Suprapubic skin (tissue), 4 donors: ENCODE data around the gene PDIK1L. TPM values are rescaled to one million over a fixed set of nuclear protein-coding genes. Genes with fewer than 3 reads are reported as not detected.

ENCODE experiments used
- DNase-seq, 2 donors: peaks; one replicate each; pipeline ENCODE4 v3.0.0-alpha.2; 2019; ENCODE audit warnings: low spot score in 2 of 2
- H3K27ac ChIP-seq: fragments of 200-600 bp; sonication (generic); one replicate; pipeline ENCODE4 v1.5.1; 2019
- H3K27me3 ChIP-seq: fragments of 200-600 bp; sonication (generic); one replicate; pipeline ENCODE4 v1.5.1; 2019
- H3K36me3 ChIP-seq: fragments of 200-600 bp; sonication (generic); one replicate; pipeline ENCODE4 v1.5.1; 2019
- H3K4me1 ChIP-seq: fragments of 200-600 bp; sonication (generic); one replicate; pipeline ENCODE4 v1.5.1; 2019
- H3K4me3 ChIP-seq: fragments of 200-600 bp; sonication (generic); one replicate; pipeline ENCODE4 v1.5.1; 2019; ENCODE audit warnings: mild to moderate bottlenecking
- H3K9me3 ChIP-seq: fragments of 200-600 bp; sonication (generic); one replicate; pipeline ENCODE4 v1.5.1; 2019
- CTCF ChIP-seq, 2 donors: fragments of 200-600 bp in 1 of 2; fragments of 450-650 bp in 1 of 2; sonication (generic) in 1 of 2; IDR thresholded peaks; one replicate each; pipeline ENCODE4 v1.5.1; 2016 to 2019; ENCODE audit warnings: antibody characterized with exemption in 2 of 2, mild to moderate bottlenecking in 1 of 2, moderate library complexity in 1 of 2
- EP300 ChIP-seq: sonication (generic); formaldehyde crosslinking; IDR thresholded peaks from one replicate; pipeline ENCODE4 v1.6.1; 2017; ENCODE audit warnings: antibody characterized with exemption
- POLR2A ChIP-seq, 2 donors: fragments of 450-650 bp; IDR thresholded peaks; one replicate each; pipeline ENCODE4 v1.6.1; 2017; ENCODE audit warnings: antibody characterized with exemption in 2 of 2, mild to moderate bottlenecking in 2 of 2, moderate library complexity in 2 of 2
- POLR2AphosphoS5 ChIP-seq, 3 donors: sonication (generic); formaldehyde crosslinking; IDR thresholded peaks; one replicate each; pipeline ENCODE4 v1.6.1; 2017; ENCODE audit warnings: antibody characterized with exemption in 3 of 3
- WGBS: methylation state at CpG from one replicate; pipeline ENCODE4 v1.1.5; 2018; 5-methylcytosine and 5-hydroxymethylcytosine counted together
- total RNA-seq, 4 donors: library from RNA; depleted of rRNA; stranded (reverse); fragments of >200 nt; gene quantifications; one replicate each; pipeline ENCODE4 v1.1.0, GENCODE V29; 2016

Gene PDIK1L
- total RNA-seq, 4 donors from 2014 or later, result 9.1 to 14.1 (median 10.0) TPM

- no peak for DNase-seq
- Histone ChIP-seq H3K4me3 (no peak overlapping the region), H3K27ac (no peak overlapping the region), H3K9me3 (no peaks in the 10 kb centered on the region), H3K27me3 (no peaks in the 10 kb centered on the region), H3K36me3 (no peaks in the 10 kb centered on the region), H3K4me1 (peaks cover 33% of the 10 kb centered on the region)
- WGBS, result 93% methylated on average over 4 of the region's 4 CpGs
- no peak for TF ChIP-seq CTCF (IDR thresholded peaks at IDR 0.05)
- TF ChIP-seq POLR2A (IDR thresholded peaks at IDR 0.05), result no peak
- no peak for TF ChIP-seq POLR2AphosphoS5 (IDR thresholded peaks at IDR 0.05)
- TF ChIP-seq EP300, result no peak
These were observed 18.2 kb downstream of the PDIK1L start for GRCh38 chr1:26129778-26130177.

- no peak overlapping the region for H3K27ac ChIP-seq
- no peaks in the 10 kb centered on the region for H3K27me3 ChIP-seq
- peaks cover 25% of the 10 kb centered on the region for H3K4me1 ChIP-seq
- TF ChIP-seq POLR2AphosphoS5 (IDR thresholded peaks at IDR 0.05) (no peak), POLR2A (IDR thresholded peaks at IDR 0.05) (no peak), CTCF (IDR thresholded peaks at IDR 0.05) (no peak), EP300 (no peak)
- 89% methylated on average over 1 of the region's 1 CpG for WGBS
- no peaks in the 10 kb centered on the region for H3K9me3 ChIP-seq
- no peak overlapping the region for H3K4me3 ChIP-seq
- DNase-seq, result no peak
- no peaks in the 10 kb centered on the region for H3K36me3 ChIP-seq
These were observed 19.1 kb downstream of the PDIK1L start for GRCh38 chr1:26130695-26131094.

DNA sequence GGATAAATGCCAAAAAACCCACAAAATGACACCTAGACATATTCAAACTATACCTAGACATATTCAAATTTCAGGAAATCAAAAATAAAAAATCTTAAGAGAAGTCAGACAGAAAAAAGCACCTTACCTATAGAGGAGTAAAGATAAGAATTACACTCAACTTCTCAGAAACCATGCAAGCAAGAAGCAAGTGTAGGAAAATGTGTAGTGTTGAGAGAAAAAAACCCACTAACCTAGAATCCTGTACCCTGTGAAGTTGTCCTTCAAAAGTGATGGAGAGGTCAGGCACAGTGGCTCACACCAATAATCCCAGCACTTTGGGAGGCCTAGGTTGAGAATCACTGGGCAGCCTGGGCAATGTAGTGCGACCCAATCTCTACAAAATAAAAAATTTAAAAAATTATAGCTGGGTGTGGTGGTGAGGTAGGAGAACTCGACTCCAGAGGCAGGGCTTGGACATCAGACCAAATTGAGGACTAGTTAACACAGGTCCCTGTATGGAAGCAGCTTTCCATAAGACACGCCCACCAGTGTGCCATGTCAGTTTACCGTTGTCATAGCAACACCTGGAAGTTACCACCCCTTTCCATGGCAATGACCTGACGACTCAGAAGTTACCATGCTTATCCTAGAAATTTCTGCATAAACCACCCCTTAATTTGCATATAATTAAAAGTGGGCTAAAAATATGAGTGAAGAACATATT lies 20.7 kb downstream of the PDIK1L start:
- Histone ChIP-seq H3K36me3 (no peaks in the 10 kb centered on the region), H3K4me1 (peaks cover 10% of the 10 kb centered on the region), H3K9me3 (no peaks in the 10 kb centered on the region), H3K27ac (no peak overlapping the region), H3K4me3 (no peak overlapping the region), H3K27me3 (no peaks in the 10 kb centered on the region)
- no peak for TF ChIP-seq POLR2A (IDR thresholded peaks at IDR 0.05)
- TF ChIP-seq POLR2AphosphoS5 (IDR thresholded peaks at IDR 0.05), result no peak
- TF ChIP-seq EP300, result no peak
- no peak for DNase-seq
- WGBS, result 64% methylated on average over 5 of the region's 5 CpGs

GRCh38 chr1:26132834-26133167 lies 21.2 kb downstream of the PDIK1L start:
- peaks cover 5% of the 10 kb centered on the region for H3K4me1 ChIP-seq
- no peaks in the 10 kb centered on the region for H3K36me3 ChIP-seq
- H3K4me3 ChIP-seq, result no peak overlapping the region
- WGBS, result 90% methylated on average over 2 of the region's 2 CpGs
- DNase-seq, result no peak
- TF ChIP-seq CTCF (IDR thresholded peaks at IDR 0.05) (no peak), POLR2A (IDR thresholded peaks at IDR 0.05) (no peak), POLR2AphosphoS5 (IDR thresholded peaks at IDR 0.05) (no peak), EP300 (no peak)
- H3K27me3 ChIP-seq, result no peaks in the 10 kb centered on the region
- no peak overlapping the region for H3K27ac ChIP-seq
- no peaks in the 10 kb centered on the region for H3K9me3 ChIP-seq

DNA sequence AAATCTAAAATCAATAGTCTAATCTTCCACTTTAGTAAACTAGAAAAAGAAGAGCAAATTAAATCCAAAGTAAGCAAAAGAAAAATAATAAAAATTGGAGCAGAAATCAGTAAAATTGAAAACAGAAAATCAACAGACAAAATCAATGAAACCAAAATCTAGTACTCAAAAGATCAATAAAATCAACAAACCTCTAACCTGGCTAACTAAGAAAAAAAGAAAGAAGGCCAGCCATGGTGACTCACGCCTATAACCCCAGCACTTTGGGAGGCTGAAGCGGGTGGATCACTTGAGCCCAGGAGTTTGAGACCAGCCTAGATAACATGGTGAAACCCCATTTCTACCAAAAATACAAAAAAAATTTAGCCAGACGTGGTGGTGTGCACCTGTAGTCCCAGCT lies 22.8 kb downstream of the PDIK1L start:
- no peaks in the 10 kb centered on the region for H3K9me3 ChIP-seq
- no peaks in the 10 kb centered on the region for H3K27me3 ChIP-seq
- H3K4me3 ChIP-seq, result no peak overlapping the region
- H3K36me3 ChIP-seq, result no peaks in the 10 kb centered on the region
- WGBS, result 95% methylated on average over 3 of the region's 3 CpGs
- H3K27ac ChIP-seq, result no peak overlapping the region
- no peaks in the 10 kb centered on the region for H3K4me1 ChIP-seq
- TF ChIP-seq POLR2AphosphoS5 (IDR thresholded peaks at IDR 0.05) (no peak), CTCF (IDR thresholded peaks at IDR 0.05) (no peak), EP300 (no peak), POLR2A (IDR thresholded peaks at IDR 0.05) (no peak)
- DNase-seq, result no peak
